HG02943 (cell line): ENCODE data around the gene ERFE.

Experiments used
- ATAC-seq: cut with Tn5 transposase; IDR thresholded peaks from one replicate; pipeline ENCODE4 v1.9.1; 2021; ENCODE audit warnings: mild to moderate bottlenecking, low read depth, moderate library complexity; ENCODE audit not compliant: unreplicated experiment

ERFE gene

DNA sequence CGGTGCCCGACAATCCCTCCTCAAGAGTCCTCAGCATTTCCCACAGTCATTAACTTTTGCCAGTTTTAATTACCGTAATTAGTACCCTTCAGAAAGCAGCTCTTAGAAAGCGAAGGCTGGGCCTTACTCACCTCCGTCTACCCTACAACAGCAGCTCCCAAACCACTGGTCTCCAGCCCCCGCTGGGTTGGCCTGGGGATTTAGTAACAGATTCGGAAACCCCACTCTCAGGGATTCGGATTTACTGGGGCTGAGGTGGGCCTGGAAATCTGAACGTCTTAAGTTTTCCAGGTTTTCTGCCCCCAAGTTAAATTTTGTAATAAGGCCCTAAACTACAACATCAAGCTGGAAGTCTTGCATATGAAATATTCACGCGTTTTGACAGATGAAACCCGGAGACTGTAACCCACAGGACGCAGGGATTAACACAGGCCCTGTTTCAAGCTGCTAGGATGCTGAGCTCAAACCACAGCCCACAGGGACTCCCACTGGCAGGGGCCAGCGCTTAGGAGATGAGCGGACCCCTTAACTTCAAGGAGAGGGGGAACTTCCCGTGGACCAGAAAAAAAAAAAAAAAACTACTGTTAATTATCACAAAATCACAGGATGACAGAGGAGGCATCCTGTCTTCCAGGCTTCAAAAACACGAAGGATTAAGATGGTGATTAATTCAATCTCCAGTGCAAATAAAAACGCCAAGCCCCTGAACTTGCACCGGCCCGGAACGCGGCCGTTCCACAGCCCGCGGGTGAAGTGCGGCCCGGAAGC, 43.7 kb downstream of the ERFE start:
- ATAC-seq, result peak; percentile 9

DNA sequence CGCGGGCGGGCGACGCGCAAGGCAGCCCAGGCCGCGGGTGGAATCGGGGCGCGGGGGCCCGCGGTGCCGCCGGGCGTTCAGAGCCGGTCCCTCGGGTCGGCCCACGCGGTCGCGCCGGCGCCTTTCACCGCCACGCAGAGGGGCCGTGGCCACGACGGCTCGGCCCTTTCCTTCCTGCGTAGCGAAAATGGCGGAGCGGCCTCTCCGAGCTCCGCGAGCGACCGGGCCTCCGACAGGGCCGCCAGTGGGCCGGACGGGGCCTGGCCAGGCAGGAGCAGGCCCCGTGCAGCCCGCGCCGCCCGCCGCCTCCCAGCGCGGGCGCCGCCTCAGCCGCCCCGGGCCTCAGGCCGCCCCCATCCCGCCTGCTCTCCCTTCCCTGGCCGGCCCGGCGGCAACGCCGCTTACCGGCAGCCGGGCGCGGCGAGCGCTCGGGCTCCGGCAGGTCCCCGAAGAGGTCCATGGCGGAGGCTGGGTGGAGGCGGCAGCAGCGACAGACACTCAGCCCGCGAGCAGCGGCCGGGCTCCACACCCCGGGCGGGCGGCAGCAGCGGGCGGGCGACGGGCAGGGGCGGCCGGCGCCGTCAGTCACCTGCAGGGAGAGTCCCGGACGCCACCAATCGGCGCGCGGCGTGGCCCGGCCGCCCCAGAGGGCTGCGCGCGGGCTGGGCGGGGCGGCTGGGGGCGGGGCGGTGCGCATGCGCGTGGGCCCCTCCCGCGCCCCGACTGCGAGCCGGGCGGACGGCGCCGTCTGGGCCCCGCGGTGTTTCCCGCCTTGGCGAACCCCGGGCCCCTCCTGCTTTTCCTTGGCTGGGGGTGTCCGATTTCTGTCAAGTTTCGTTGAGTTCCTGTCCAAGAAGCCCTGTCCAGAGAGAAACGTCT, 44.6 kb downstream of the ERFE start, which contains the start of gene ILKAP:
Gene ILKAP, minus strand, starts transcription at position 602 of the 879 bp plus-strand sequence. Its CDS starts 142 bp downstream, at position 460.
- ATAC-seq, result peak; percentile 85

DNA sequence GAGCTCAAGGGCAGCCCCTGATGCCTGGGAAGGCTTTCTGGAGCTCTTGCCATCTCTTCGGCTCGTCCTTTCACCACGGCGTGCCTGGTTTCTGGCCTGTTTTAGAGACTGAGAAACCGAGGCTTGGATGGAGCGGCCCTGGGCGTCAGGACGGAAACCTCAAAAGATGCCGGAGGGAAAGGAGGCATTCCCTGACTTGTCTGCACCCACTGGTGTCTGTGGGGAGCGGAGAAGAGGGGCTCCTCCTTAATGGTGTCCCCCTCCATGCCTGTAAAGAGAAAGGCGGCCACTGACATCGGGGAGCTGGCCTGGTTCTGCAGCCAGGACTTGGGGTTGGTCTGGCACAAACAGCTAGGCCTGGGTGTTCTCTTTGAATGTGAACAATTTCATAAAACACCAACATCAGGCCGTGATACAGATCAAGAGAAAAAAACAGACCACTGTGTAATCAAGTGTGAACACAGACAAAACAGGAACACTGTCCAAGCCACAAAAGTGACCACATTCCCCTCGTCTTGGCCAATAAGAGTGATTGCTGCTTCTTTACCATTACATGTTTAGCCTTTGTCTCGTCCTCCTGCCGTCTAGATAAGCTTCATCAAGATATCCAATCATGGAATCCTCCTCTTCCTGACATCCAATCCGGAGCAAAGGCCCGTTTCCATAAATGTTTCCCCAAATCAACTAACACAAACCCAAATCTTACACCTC, 45.4 kb downstream of the ERFE start:
- peak; percentile 28 for ATAC-seq

DNA sequence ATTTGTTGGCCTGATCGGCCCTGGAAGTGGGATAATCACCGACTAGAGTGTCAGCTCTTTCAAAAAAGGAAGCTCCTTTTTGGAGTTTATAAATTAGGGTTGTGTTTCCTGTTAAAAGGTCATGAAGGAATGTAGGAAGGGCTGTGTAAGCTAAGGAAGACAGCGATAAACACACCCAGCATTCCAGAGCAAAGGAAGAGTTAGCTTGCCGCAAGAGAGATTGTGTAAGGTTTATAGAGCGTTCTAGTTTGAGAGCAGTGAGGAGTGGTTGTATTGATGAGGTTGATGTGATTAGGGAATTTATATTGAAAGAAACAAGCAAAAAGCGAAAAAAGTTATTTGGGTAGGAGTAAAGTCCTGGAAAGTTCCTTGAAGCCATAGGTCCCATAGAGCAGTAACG, 48.2 kb downstream of the ERFE start:
- no peak for ATAC-seq

DNA sequence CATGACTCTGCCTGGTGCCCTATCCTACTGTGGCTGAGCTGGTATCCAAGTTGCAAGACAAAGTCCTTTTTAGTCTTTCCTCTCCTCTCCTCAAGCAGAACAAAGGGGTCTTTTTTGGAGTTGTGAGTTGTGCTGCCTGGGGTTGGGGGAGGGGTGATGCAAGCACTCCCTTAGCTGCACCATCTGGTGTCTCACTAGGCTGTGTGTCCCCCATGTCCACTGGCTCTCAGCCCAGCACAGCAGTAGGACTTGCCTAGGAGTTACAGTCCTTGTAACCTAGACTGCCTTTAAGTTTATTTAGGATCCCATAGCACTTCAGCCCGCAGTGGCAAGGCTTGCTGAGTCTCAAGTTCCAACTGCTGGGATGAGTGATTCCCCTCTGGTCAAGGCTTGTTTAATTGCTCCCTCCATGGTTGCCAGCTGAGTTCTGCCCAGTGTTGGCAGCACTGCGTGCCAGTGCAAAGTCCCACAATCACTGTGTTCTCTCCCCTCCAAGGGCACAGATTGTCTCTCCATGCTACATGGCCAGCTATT, 57.9 kb downstream of the ERFE start:
- ATAC-seq, result no peak
